Activated B cell treated with CpG ODN at 0.5 μM for 24 hours (primary cell): ENCODE measurements around the gene DGKI. TPM values are rescaled to one million over a fixed set of nuclear protein-coding genes. Genes with fewer than 3 reads are reported as not detected.

Experiments
- ATAC-seq: fragments of 200-7000 bp; cut with Tn5 transposase; one replicate; pipeline ENCODE4 v1.10.0; 2021; ENCODE audit warnings: low read depth, mild to moderate bottlenecking, moderate library complexity
- CTCF ChIA-PET: fragments of 350-600 bp; sonication (Branson Sonifier 250); formaldehyde crosslinking; loops from one replicate; lab custom pipeline; 2021; ENCODE audit warnings: antibody characterized with exemption; lab: Charles Lee
- POLR2A ChIA-PET: fragments of 350-600 bp; sonication (Branson Sonifier 250); formaldehyde crosslinking; loops from one replicate; lab custom pipeline; 2021; ENCODE audit warnings: antibody characterized with exemption; lab: Charles Lee
- DNase-seq: peaks from one replicate; pipeline ENCODE4 v3.0.0; 2022
- H3K27ac Mint-ChIP-seq: one replicate; pipeline ENCODE4 v1.8.0; 2020; ENCODE audit warnings: mixed read lengths
- H3K27me3 Mint-ChIP-seq: one replicate; pipeline ENCODE4 v1.8.0; 2021; ENCODE audit warnings: mixed read lengths
- H3K36me3 Mint-ChIP-seq: one replicate; pipeline ENCODE4 v1.8.0; 2021; ENCODE audit warnings: low read depth, mixed read lengths
- H3K4me1 Mint-ChIP-seq: one replicate; pipeline ENCODE4 v1.8.0; 2021; ENCODE audit warnings: mixed read lengths
- H3K4me3 Mint-ChIP-seq: one replicate; pipeline ENCODE4 v1.8.0; 2020; ENCODE audit warnings: mild to moderate bottlenecking, mixed read lengths
- H3K9me3 Mint-ChIP-seq: one replicate; pipeline ENCODE4 v1.8.0; 2020; ENCODE audit warnings: mixed read lengths
- intact Hi-C: fragments of 100-400 bp; cut with micrococcal nuclease; formaldehyde crosslinking; loops from one replicate; pipeline ENCODE4 v1.15.1; 2024
- total RNA-seq: library from RNA; stranded (reverse); gene quantifications from 2 replicates; pipeline ENCODE4 v1.2.3, GENCODE V29; 2022
- TF ChIP-seq, protein P1 (sequence below): fragments of 200-600 bp; IDR thresholded peaks from one replicate; pipeline ENCODE4 v1.8.0; 2022; ENCODE audit warnings: antibody characterized with exemption, mild to moderate bottlenecking

Gene DGKI
- total RNA-seq, 1 donor from 2014 or later, result not detected

DNA sequence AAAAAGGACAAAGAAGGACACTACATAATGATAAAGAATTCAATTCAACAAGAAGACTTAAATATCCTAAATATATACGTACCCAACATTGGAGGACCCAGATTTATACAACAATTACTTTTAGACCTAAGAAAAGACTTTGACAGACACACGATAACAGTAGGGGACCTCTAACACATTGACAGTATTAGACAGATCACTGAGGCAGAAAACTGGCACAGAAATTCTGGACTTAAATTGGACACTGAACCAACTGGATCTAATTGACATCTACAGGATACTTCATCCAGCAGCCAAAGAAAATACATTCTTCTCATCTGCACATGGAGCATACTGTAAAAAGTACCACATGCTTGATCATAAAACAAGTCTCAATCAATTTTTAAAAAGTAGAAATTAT is 103.8 kb downstream of the DGKI start:
- intact Hi-C loops, result no loop called here
- no peak overlapping the region for H3K27ac Mint-ChIP-seq
- H3K4me3 Mint-ChIP-seq, result no peak overlapping the region
- no peaks in the 10 kb centered on the region for H3K4me1 Mint-ChIP-seq
- no peaks in the 10 kb centered on the region for H3K36me3 Mint-ChIP-seq
- ATAC-seq (no peak), DNase-seq (no peak)
- TF ChIP-seq, protein P1, sequence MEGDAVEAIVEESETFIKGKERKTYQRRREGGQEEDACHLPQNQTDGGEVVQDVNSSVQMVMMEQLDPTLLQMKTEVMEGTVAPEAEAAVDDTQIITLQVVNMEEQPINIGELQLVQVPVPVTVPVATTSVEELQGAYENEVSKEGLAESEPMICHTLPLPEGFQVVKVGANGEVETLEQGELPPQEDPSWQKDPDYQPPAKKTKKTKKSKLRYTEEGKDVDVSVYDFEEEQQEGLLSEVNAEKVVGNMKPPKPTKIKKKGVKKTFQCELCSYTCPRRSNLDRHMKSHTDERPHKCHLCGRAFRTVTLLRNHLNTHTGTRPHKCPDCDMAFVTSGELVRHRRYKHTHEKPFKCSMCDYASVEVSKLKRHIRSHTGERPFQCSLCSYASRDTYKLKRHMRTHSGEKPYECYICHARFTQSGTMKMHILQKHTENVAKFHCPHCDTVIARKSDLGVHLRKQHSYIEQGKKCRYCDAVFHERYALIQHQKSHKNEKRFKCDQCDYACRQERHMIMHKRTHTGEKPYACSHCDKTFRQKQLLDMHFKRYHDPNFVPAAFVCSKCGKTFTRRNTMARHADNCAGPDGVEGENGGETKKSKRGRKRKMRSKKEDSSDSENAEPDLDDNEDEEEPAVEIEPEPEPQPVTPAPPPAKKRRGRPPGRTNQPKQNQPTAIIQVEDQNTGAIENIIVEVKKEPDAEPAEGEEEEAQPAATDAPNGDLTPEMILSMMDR, result no peak
- CTCF ChIA-PET, result no interaction called here
- H3K27me3 Mint-ChIP-seq, result no peaks in the 10 kb centered on the region
- peaks cover 2% of the 10 kb centered on the region for H3K9me3 Mint-ChIP-seq
- POLR2A ChIA-PET, result no interaction called here

DNA sequence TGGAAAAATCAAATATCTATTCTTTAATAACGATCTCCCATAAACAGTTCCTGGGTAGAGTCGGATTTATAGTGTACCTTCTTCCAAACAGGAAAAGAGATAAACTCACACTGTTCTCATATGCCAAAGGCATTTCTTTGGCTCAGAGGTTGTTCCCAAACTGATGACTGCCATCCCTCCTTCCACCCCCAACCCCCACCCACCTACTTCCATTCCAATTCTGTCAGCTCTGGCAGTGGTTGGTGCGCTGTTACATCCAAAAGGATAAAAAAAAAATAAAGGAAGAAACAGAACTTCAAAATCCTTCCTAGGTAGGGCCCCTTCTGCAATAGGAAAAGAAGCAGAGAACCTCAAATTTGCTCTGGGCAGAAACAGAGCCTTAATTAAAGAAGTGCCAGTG is 104.7 kb downstream of the DGKI start:
- ChIA-PET POLR2A (no interaction called here), CTCF (no interaction called here)
- DNase-seq (no peak), ATAC-seq (no peak)
- H3K27ac Mint-ChIP-seq, result no peak overlapping the region
- intact Hi-C loops, result no loop called here
- no peaks in the 10 kb centered on the region for H3K36me3 Mint-ChIP-seq
- H3K27me3 Mint-ChIP-seq, result no peaks in the 10 kb centered on the region
- TF ChIP-seq, protein P1, result no peak
- no peak overlapping the region for H3K4me3 Mint-ChIP-seq
- H3K4me1 Mint-ChIP-seq, result no peaks in the 10 kb centered on the region
- H3K9me3 Mint-ChIP-seq, result peaks cover 2% of the 10 kb centered on the region

DNA sequence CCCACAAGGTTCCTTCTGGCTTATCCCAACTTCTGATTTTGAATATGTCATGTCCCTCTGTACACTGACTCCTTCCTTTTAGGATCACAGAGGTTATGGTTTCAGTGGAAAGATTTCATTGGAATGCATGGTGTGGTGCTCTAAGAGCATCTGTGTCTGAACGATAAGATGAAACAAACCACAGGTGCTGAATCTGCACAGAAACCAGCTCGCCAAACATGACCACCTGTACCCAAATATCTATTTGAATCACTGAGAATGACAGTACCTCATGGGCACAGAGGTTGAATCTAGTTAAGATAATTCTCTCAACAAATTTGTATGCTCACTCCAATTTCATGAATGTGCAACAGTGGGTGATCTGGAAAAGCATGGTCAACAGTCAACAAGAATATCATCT is 105.3 kb downstream of the DGKI start:
- no peak overlapping the region for H3K4me3 Mint-ChIP-seq
- no peak overlapping the region for H3K27ac Mint-ChIP-seq
- ChIA-PET POLR2A (no interaction called here), CTCF (no interaction called here)
- TF ChIP-seq, protein P1, result no peak
- DNase-seq, result no peak
- no peaks in the 10 kb centered on the region for H3K4me1 Mint-ChIP-seq
- intact Hi-C loops, result no loop called here
- no peaks in the 10 kb centered on the region for H3K27me3 Mint-ChIP-seq
- H3K9me3 Mint-ChIP-seq, result peaks cover 2% of the 10 kb centered on the region
- no peaks in the 10 kb centered on the region for H3K36me3 Mint-ChIP-seq
- no peak for ATAC-seq

DNA sequence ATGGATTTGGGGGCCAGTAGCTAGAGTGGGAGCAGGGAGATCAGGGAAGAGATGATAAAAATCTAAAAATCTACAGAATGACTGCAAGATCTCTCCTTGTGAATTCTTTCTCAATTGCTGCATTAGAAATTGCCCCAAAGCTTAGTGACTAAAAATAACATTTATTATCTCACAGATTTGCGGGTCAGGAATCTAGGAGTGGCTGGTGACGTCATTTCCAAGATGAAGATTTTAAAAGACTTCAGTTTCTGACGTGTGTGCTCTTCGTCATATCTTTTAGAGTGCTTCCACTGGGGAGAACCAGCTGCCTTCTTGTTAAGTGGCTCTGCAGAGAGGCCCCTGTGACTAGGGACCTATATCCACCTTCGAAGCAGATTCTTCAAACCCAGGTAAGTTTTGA is 112.6 kb downstream of the DGKI start:
- ChIA-PET CTCF (no interaction called here), POLR2A (no interaction called here)
- no peaks in the 10 kb centered on the region for H3K27me3 Mint-ChIP-seq
- no peak overlapping the region for H3K27ac Mint-ChIP-seq
- no peaks in the 10 kb centered on the region for H3K9me3 Mint-ChIP-seq
- no peak for ATAC-seq
- no peaks in the 10 kb centered on the region for H3K4me1 Mint-ChIP-seq
- no peaks in the 10 kb centered on the region for H3K36me3 Mint-ChIP-seq
- DNase-seq, result no peak
- TF ChIP-seq, protein P1, result no peak
- intact Hi-C loops, result no loop called here
- H3K4me3 Mint-ChIP-seq, result no peak overlapping the region

DNA sequence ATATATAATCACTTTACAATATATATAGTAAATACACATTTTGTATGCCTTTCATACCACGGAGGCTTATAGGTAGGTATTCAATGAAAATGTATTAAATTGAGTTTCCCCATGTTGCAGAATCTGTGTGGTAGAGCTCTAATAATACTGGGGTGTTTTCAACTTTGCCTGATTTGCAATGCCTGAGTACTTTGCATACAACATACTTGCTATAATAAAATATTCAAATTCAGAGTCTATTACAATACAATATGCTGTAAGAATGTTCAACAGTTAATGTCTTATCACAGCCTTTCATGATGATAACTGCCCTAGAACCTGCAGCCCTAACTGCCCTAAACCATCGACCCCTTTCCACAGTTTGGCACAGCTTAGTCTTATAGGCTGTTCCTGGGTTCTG is 114.6 kb downstream of the DGKI start:
- Mint-ChIP-seq H3K36me3 (no peaks in the 10 kb centered on the region), H3K27ac (no peak overlapping the region), H3K27me3 (no peaks in the 10 kb centered on the region), H3K4me1 (no peaks in the 10 kb centered on the region), H3K4me3 (no peak overlapping the region), H3K9me3 (no peaks in the 10 kb centered on the region)
- DNase-seq, result no peak
- ChIA-PET CTCF (no interaction called here), POLR2A (no interaction called here)
- TF ChIP-seq, protein P1, result no peak
- intact Hi-C loops, result no loop called here
- ATAC-seq, result no peak
